Psoas muscle (tissue), 8 donors: Measurements from ENCODE around the gene KIF24. TPM values are rescaled to one million over a fixed set of nuclear protein-coding genes. Genes with fewer than 3 reads are reported as not detected.
A peak's percentile ranks its signal among the peaks of the same experiment; 100 is the strongest.

Source experiments
- ATAC-seq, 4 donors: fragments of 200-7000 bp; cut with Tn5 transposase; one replicate each; pipeline ENCODE4 v1.9.1; 2020; ENCODE audit warnings: moderate library complexity in 3 of 4, mild to moderate bottlenecking in 2 of 4
- DNase-seq, 2 donors: peaks; one replicate each; pipeline ENCODE4 v3.0.0-alpha.2; 2020
- H3K27ac ChIP-seq: fragments of 200-600 bp; one replicate; pipeline ENCODE4 v1.8.0; 2022
- H3K27me3 ChIP-seq, 3 donors: fragments of 200-600 bp in 1 of 3; one replicate each; pipeline versions ENCODE4 v1.6.1 to v1.8.0; 2013 to 2022; ENCODE audit warnings: low read length in 2 of 3, mild to moderate bottlenecking in 2 of 3, moderate library complexity in 1 of 3; ENCODE audit not compliant: insufficient read depth in 3 of 3
- H3K36me3 ChIP-seq, 2 donors: fragments of 200-600 bp in 1 of 2; one replicate each; pipeline versions ENCODE4 v1.6.1 to v1.8.0; 2013 to 2022; ENCODE audit warnings: low read depth in 1 of 2, mild to moderate bottlenecking in 1 of 2, moderate library complexity in 1 of 2; ENCODE audit not compliant: insufficient read depth in 1 of 2
- H3K4me1 ChIP-seq: fragments of 200-600 bp; one replicate; pipeline ENCODE4 v1.8.0; 2022
- H3K4me3 ChIP-seq: fragments of 200-600 bp; one replicate; pipeline ENCODE4 v1.8.0; 2022; ENCODE audit warnings: mild to moderate bottlenecking
- H3K9me3 ChIP-seq: fragments of 200-600 bp; one replicate; pipeline ENCODE4 v1.8.0; 2022
- WGBS, 3 donors: extraction: QIAGEN DNeasy Blood & Tissue Kit; methylation state at CpG; one replicate each; pipeline versions ENCODE4 v1.1.6 to v1.1.7; 2013; 5-methylcytosine and 5-hydroxymethylcytosine counted together
- intact Hi-C, 2 donors: fragments of 100-400 bp; cut with DNase I; formaldehyde crosslinking; loops; one replicate each; pipeline versions ENCODE4 v1.11.0 to v1.14.2; 2022
- polyA plus RNA-seq, 3 donors: library from polyadenylated mRNA; stranded (reverse); fragments of 200-250 nt; gene quantifications; one replicate each; pipeline ENCODE4 v1.2.3, GENCODE V29; 2013
- total RNA-seq, 4 donors: library from RNA; stranded (reverse); fragmentation: NEBNext Ultra II Directional in 2 of 4; extraction: Animal tissue kit (Norgen Biotek cat#: 25700) in 2 of 4; gene quantifications; one replicate each; pipeline versions ENCODE4 v1.2.1 to v1.2.4, GENCODE V29; 2021 to 2023
- TF ChIP-seq, protein P1 (sequence below): fragments of 200-600 bp; IDR thresholded peaks from one replicate; pipeline ENCODE4 v1.8.0; 2022; ENCODE audit warnings: antibody characterized with exemption
- donor health status: healthy with polysubstance abuse.
- donor health status: DM: no; HTN: no; CAD: no; lungs with moderate emphysema.
- donor health status: Bipolar disorder and iron deficiency.
- donor health status: healthy.
- donor health status: DM: yes; HTN: yes; CAD: no.
- donor health status: DM: no; HTN: no; CAD: no.
- donor health status: DM: no; HTN: no; CAD: no.
- donor health status: DM: yes; HTN: yes; CAD: no.

KIF24 gene
- total and polyA plus RNA-seq, 7 donors = 0.10 to 1.6 (median 0.50) TPM

GRCh38 chr9:34347800-34348158 is 18.7 kb upstream of the KIF24 start:
- Histone ChIP-seq H3K27me3 (no peaks in the 10 kb centered on the region), H3K36me3 (peaks cover 0 to 7% of the 10 kb centered on the region in 2 donors), H3K9me3 (no peaks in the 10 kb centered on the region), H3K4me3 (no peak overlapping the region), H3K27ac (no peak overlapping the region), H3K4me1 (peaks cover 23% of the 10 kb centered on the region)
- intact Hi-C loops = no loop called here
- TF ChIP-seq, protein P1, sequence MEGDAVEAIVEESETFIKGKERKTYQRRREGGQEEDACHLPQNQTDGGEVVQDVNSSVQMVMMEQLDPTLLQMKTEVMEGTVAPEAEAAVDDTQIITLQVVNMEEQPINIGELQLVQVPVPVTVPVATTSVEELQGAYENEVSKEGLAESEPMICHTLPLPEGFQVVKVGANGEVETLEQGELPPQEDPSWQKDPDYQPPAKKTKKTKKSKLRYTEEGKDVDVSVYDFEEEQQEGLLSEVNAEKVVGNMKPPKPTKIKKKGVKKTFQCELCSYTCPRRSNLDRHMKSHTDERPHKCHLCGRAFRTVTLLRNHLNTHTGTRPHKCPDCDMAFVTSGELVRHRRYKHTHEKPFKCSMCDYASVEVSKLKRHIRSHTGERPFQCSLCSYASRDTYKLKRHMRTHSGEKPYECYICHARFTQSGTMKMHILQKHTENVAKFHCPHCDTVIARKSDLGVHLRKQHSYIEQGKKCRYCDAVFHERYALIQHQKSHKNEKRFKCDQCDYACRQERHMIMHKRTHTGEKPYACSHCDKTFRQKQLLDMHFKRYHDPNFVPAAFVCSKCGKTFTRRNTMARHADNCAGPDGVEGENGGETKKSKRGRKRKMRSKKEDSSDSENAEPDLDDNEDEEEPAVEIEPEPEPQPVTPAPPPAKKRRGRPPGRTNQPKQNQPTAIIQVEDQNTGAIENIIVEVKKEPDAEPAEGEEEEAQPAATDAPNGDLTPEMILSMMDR = no peak
- no peak for ATAC-seq
- DNase-seq = no peak

DNA sequence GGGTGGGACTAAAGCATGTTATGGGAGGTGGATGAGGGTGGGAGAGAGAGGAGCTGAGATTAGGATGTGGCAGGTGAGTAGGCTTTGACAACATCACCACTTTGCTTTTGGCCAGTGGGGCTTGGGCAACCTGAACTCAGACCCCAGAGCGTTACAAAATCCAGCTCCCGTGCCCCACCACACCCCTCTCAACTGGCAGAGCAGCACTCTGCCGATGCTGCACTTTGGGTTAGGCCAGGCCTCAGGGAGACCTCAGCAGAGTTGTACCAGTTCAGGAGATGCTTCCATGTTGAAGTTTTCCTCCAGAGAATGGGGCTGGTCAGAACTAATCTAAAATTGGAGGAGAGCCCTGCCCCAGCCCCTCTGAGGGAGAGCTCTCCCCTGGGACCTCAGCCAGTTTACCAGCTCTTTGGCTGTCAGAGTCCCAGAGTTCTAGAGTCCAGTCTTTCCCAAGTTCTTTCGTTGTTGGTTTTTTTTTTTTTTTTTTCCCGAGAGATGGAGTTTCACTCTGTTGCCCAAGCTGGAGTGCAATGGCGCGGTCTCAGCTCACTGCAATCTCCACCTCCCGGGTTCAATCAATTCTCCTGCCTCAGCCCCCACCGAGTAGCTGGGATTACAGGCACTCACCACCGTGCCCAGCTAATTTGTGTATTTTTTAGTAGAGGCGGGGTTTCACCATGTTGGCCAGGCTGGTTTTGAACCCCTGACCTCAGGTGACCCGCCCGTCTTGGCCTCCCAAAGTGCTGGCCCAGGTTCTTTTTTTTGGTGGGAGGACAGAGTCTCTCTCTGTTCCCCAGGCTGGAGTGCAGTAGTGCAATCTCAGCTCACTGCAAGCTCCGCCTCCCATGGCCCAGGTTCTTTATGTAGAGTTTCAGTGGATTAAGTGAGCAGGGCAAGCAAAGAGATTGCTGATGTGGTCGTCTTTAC is 18.1 kb upstream of the KIF24 start:
- Histone ChIP-seq H3K27ac (no peak overlapping the region), H3K9me3 (no peaks in the 10 kb centered on the region), H3K4me1 (peaks cover 23% of the 10 kb centered on the region), H3K27me3 (no peaks in the 10 kb centered on the region), H3K4me3 (no peak overlapping the region), H3K36me3 (peaks cover 0 to 11% of the 10 kb centered on the region in 2 donors)
- TF ChIP-seq, protein P1 = no peak
- no peak for ATAC-seq
- 76 to 81% (median 77%) methylated on average over 15 of the region's 15 CpGs for WGBS, 3 donors
- intact Hi-C loops = no loop called here
- DNase-seq = no peak

DNA sequence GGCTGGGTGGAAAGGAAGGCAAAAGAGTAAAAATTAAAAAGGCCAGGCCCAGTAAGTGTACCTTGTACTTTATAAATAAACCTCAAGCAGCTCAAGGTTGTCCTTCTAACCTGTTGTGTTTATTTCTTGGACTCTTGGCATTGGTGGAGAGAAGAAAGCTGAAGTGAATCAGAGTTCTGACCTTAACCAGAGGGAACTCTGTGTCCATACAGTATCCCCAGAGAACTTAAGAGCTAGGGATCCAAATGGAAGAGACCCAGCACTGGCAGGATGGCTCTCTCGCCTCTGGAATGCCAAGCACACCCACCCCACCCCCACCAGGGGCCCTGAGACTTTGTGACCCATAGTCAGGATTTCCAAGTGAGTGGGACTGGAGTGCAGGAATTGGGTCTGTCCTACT is 14.5 kb upstream of the KIF24 start:
- peak; percentile 55 to 71 for DNase-seq
- Histone ChIP-seq H3K9me3 (no peaks in the 10 kb centered on the region), H3K4me1 (peaks cover 29% of the 10 kb centered on the region), H3K4me3 (no peak overlapping the region), H3K27me3 (no peaks in the 10 kb centered on the region), H3K27ac (peak overlapping the region; percentile 76), H3K36me3 (peaks cover 2 to 39% of the 10 kb centered on the region in 2 donors)
- intact Hi-C loops = no loop called here
- TF ChIP-seq, protein P1 = no peak
- ATAC-seq = peak in 3 of 4 donors; percentile 46 to 80 (median 79)
- 17 to 27% (median 27%) methylated on average over 1 of the region's 1 CpG for WGBS, 3 donors

- Histone ChIP-seq H3K9me3 (no peaks in the 10 kb centered on the region), H3K27ac (peak overlapping the region; percentile 76), H3K36me3 (peaks cover 2 to 40% of the 10 kb centered on the region in 2 donors), H3K4me3 (no peak overlapping the region), H3K4me1 (peaks cover 33% of the 10 kb centered on the region), H3K27me3 (no peaks in the 10 kb centered on the region)
- TF ChIP-seq, protein P1 = no peak
- intact Hi-C loops = no loop called here
- peak; percentile 84 to 94 (median 89) for ATAC-seq
- 15 to 35% (median 23%) methylated on average over 5 of the region's 5 CpGs for WGBS, 3 donors
- peak; percentile 76 to 92 for DNase-seq
Observed at GRCh38 chr9:34343090-34343489, 14.0 kb upstream of the KIF24 start.
